ENCODE results near the gene RAB6B.

The RAB6B gene

GRCh38 chr3:133777807-133778568 is 117.7 kb downstream of the RAB6B start:
- Histone ChIP-seq H3K27me3 (ENCODE audit: insufficient read depth, insufficient read length) (no peaks in the 10 kb centered on the region), H3K4me1 (ENCODE audit: insufficient read depth, insufficient read length) (peaks cover 3% of the 10 kb centered on the region), H3K9me3 (ENCODE audit: insufficient read depth, low read length) (no peaks in the 10 kb centered on the region), H3K36me3 (ENCODE audit: insufficient read depth, insufficient read length, low read length) (no peaks in the 10 kb centered on the region), H3K9ac (ENCODE audit: insufficient read length, low read depth) (no peak overlapping the region), H3K4me3 (ENCODE audit: insufficient read length, low read depth) (no peak overlapping the region)
- TF ChIP-seq SUZ12 (IDR thresholded peaks at IDR 0.05; ENCODE audit: extremely low read depth, insufficient read depth, insufficient read length) (no peak), ZNF274 (IDR thresholded peaks at IDR 0.05; ENCODE audit: low read depth, low read length) (no peak)
- DNase-seq (ENCODE audit: low read depth, low spot score), result no peak

GRCh38 chr3:133776794-133777438 is 118.8 kb downstream of the RAB6B start:
- TF ChIP-seq ZNF274 (IDR thresholded peaks at IDR 0.05; ENCODE audit: low read depth, low read length) (no peak), YY1 (IDR thresholded peaks at IDR 0.05; ENCODE audit: insufficient read depth, insufficient read length) (no peak), SUZ12 (IDR thresholded peaks at IDR 0.05; ENCODE audit: extremely low read depth, insufficient read depth, insufficient read length) (no peak)
- Histone ChIP-seq H3K27me3 (ENCODE audit: insufficient read depth, insufficient read length) (no peaks in the 10 kb centered on the region), H3K36me3 (ENCODE audit: insufficient read depth, insufficient read length, low read length) (no peaks in the 10 kb centered on the region), H3K9me3 (ENCODE audit: insufficient read depth, low read length) (no peaks in the 10 kb centered on the region), H3K9ac (ENCODE audit: insufficient read length, low read depth) (no peak overlapping the region), H3K4me3 (ENCODE audit: insufficient read length, low read depth) (no peak overlapping the region), H3K4me1 (ENCODE audit: insufficient read depth, insufficient read length) (peaks cover 3% of the 10 kb centered on the region)
- DNase-seq (ENCODE audit: low read depth, low spot score), result no peak

- peaks cover 3% of the 10 kb centered on the region for H3K4me1 ChIP-seq (ENCODE audit: insufficient read depth, insufficient read length)
- no peaks in the 10 kb centered on the region for H3K27me3 ChIP-seq (ENCODE audit: insufficient read depth, insufficient read length)
- H3K9me3 ChIP-seq (ENCODE audit: insufficient read depth, low read length), result no peaks in the 10 kb centered on the region
- no peak for DNase-seq (ENCODE audit: low read depth, low spot score)
- no peaks in the 10 kb centered on the region for H3K36me3 ChIP-seq (ENCODE audit: insufficient read depth, insufficient read length, low read length)
- no peak for TF ChIP-seq SUZ12 (IDR thresholded peaks at IDR 0.05; ENCODE audit: extremely low read depth, insufficient read depth, insufficient read length)
- no peak for TF ChIP-seq ZNF274 (IDR thresholded peaks at IDR 0.05; ENCODE audit: low read depth, low read length)
- TF ChIP-seq YY1 (IDR thresholded peaks at IDR 0.05; ENCODE audit: insufficient read depth, insufficient read length), result no peak
- no peak overlapping the region for H3K9ac ChIP-seq (ENCODE audit: insufficient read length, low read depth)
- H3K4me3 ChIP-seq (ENCODE audit: insufficient read length, low read depth), result no peak overlapping the region
Observed at GRCh38 chr3:133775835-133776234, 119.8 kb downstream of the RAB6B start.

GRCh38 chr3:133775309-133775708 is 120.4 kb downstream of the RAB6B start:
- Histone ChIP-seq H3K9me3 (ENCODE audit: insufficient read depth, low read length) (no peaks in the 10 kb centered on the region), H3K27me3 (ENCODE audit: insufficient read depth, insufficient read length) (no peaks in the 10 kb centered on the region), H3K36me3 (ENCODE audit: insufficient read depth, insufficient read length, low read length) (no peaks in the 10 kb centered on the region), H3K4me3 (ENCODE audit: insufficient read length, low read depth) (no peak overlapping the region), H3K9ac (ENCODE audit: insufficient read length, low read depth) (no peak overlapping the region), H3K4me1 (ENCODE audit: insufficient read depth, insufficient read length) (peaks cover 3% of the 10 kb centered on the region)
- no peak for DNase-seq (ENCODE audit: low read depth, low spot score)
- no peak for TF ChIP-seq SUZ12 (IDR thresholded peaks at IDR 0.05; ENCODE audit: extremely low read depth, insufficient read depth, insufficient read length)
- no peak for TF ChIP-seq YY1 (IDR thresholded peaks at IDR 0.05; ENCODE audit: insufficient read depth, insufficient read length)
- no peak for TF ChIP-seq ZNF274 (IDR thresholded peaks at IDR 0.05; ENCODE audit: low read depth, low read length)
